D341Med (cell line): ENCODE data around the gene PABPC1L.

Source experiments
- DNase-seq: peaks from one replicate; pipeline ENCODE4 v3.0.0; 2012; ENCODE audit warnings: low spot score

PABPC1L gene

DNA sequence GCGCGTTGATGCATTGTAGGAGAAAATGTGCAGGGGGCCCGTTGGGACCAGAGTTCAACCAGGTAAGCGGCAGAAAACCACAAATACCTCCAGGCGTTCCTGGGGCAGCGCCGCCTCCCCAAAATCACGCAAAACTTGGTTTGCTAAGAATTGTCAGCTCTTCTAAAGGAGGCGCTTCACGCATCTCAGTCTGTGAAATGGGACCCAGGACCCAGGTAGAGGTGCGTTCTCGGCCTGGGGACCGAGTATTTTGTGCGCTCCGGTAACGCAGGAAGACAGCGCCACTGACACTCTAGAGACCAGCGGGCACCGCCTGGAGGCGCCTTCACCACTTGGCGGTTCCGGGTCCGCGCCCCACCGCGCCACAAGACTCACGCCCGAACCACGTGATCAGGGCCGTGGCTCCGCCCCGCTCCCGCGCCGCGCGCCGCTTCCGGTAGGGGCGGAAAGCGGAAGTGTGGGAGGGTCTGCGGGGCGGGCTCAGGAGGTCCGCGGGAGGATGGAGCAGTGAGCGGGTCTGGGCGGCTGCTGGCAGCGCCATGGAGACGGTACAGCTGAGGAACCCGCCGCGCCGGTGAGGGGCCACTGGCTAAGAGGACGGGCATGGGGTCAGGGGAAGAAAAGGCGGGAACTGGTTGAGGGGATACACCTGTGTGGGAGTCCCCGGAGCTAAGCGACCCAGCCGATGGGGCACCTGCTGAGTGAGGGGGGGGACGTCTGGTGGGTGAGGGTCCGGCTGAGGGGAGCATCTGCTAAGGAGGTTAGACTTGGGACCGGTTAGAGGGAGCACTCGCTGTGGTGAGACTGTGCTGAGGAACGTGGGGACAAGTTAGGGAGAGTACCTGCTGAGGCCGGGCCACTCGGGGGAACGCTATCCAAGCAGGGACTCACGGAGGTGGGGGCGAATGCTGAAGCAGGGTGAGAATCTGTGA is 56.4 kb downstream of the PABPC1L start, which contains the start of gene STK4:
Gene STK4 (plus strand): TSS at position 483 of the 932 bp plus-strand sequence. CDS start 57 bp downstream, at position 540.
- DNase-seq = peak; percentile 97

DNA sequence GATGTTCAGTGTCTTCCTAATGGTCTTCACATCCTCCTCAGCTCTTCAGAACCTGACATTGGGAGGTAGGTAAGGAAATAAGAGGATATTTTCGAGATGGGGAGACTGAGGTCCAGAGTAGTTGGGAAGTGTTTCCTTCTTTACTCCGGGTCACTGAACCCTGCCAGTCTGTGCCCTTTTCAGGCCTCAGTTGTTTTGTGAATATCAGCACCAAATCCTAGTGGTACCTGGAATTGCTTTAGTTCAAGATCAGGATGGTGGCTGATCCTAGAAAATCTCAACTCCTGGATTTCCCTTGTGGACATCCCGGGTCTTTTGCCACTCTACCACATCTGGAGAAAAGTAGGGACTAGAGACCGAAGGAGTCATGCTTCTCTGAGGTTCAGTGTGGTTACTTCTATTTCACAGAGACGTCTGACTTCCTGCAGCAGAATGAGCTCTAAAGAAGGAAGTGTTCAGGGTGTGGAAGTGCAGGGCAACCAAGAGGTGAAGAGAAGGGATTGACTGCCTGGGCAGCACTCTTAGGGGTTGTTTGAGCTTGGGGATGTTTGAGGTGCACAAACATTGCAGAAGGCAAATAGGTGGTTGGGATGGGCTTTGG is 57.4 kb downstream of the PABPC1L start:
- no peak for DNase-seq

DNA sequence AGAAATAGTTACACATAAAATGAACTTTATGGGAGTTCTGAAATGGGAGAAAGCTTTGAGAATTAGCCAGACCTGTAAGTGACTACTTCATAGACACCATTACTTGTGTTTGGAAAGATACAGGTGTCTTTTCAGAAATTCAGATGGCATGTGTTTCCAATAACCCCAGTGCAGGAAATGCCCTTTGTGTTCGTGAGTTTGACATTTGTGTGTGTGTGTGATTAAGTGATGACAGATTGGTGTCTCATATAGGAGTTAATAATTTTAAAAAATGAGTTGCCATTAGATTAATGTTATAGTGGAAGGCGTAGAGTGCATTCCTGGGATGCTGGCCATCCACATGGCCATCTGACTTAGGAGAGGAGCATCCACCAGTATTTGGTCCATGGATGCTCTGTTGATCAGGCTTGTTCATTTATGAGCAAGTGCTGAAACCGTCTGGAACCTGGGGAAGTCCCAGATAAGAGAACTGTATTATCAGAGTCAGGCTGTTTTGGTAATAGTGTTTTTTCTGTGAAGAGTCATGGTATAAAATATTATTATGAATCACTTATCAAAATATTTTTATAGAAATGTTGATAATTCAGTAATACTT is 59.5 kb downstream of the PABPC1L start:
- DNase-seq = no peak

DNA sequence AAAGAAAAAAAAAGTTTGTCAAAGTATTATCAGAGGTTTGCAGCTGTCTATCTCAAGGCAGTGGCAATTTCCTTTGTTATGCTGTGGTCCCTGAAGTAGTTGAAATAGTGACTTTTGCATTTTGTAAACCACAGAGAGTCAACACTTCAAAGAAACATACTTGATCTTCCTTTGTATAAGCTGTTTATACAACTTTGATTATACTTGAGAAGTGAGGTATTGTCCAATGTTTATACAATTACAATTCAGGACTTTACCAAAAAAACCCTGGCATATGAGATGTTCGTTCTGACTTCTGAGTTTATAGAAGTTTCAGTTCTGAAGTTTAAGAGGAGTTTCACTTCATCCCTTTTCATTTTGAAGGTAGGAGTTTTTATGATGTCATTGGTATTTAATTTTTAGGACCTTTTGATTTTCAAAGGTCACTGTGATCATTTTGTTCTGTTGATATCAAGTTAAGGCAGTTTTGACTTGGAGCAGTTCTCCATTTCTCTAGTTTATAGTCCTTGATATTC is 60.4 kb downstream of the PABPC1L start:
- no peak for DNase-seq

DNA sequence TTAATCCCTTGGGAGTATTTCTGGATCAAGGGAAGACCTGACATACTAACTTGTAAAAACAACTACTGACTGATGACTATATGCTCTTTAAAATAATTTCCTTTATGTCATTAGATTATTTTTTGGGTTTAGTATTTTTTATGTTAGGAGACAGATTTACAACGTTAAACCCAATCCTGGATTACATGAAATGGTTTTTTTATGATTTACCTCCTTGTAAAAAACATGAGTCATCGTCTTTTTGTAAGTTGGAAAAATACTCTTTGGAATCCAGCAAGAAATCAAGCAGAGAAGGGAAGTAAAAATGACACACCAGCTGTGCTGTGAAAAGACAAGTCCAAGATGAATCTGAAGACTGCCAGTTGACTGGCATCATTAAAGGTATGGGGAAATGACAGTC is 63.2 kb downstream of the PABPC1L start:
- no peak for DNase-seq

DNA sequence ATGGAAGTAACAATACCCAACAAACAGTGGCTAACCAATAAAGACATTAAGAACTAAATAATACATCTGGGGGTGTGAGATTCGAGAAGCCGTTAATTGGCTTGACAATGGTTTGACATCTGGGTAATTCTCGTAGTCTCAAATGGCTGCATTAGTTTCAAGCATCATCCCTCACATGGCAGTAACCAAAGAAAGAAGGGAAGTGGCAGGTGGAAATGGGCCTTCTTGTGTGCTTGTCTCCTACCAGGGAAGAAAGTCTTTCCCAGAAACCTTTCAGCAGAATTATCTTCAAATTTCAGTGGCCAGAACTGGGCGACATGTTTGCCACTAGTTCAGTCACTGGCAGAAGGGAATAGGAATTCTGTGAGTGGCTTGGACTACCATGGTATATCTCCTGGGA is 66.8 kb downstream of the PABPC1L start:
- DNase-seq = no peak

DNA sequence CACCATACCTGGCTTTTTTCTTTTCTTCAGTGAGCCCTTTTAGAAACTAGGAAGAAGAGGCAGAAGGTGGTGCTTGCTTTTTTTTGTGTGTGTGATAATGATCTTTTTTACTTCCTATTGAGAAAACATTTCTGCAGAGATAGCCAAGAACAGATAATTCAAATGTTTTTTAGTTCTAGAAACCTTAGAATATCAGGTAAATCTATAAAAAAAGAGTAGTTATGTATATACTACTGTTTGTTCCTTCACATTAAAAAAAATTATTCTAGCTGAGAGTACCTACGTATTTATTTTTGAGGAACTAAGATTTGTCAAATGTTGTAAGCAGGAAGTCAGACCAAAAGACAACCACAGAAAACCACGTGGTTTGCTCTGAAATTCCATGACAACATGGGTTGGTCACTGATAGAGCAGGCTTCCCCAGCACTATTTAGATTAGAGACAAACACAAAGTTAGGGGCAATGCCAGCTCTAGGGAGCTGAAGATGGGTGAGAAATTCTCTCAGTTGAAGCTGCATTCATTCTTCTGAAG is 69.3 kb downstream of the PABPC1L start:
- DNase-seq = no peak

DNA sequence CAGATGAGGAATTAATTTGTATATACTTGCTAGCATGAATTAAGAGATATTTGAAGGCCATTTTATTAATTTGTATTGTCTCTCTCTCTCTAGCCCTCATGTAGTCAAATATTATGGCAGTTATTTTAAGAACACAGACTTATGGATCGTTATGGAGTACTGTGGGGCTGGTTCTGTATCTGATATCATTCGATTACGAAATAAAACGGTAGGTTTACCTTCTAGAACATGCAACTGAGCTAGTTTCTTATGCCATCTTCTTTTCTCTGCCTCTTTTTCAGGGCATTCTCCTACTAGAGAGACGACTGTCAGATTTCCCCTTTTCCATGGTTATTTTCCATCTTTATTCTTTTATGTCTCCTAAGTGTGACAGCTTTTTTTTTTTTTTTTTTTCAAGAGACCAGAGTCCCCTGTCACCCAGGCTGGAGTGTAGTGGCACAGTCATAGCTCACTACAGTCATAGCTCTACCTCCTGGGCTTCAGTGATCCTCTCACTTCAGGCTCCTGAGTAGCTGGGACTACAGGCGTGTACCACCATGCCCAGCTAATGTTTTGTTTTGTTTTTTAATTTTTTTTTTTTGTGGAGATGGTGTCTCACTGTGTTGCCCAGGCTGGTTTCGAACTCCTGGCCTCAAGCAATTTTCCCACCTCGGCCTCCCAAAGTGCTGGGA is 72.0 kb downstream of the PABPC1L start:
- DNase-seq = no peak

DNA sequence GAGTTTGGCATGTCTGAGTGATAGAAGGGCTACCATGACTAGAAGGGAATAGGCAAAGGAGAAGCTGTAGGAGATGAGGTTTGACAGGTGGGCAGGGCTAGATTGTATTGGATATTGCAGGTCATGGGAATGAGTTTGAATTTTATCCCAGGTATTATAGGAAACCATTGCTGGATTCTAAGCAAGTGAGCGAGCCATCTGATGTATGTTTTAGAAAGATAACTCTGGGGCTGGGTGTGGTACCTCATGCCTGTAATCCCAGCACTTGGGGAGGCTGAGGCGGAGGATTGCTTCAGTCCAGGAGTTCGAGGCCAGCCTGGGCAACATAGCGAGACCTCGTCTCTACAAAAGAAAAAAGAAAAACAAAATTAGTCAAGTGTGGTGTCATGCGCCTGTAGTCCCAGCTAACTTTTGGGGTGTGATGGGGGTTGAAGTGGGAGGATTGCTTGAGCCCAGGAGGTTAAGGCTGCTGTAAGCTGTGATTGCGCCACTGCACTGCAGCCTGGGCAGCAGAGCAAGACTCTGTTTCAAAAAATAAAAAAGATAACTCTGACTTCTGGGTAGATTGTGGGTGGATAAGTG is 73.3 kb downstream of the PABPC1L start:
- no peak for DNase-seq

DNA sequence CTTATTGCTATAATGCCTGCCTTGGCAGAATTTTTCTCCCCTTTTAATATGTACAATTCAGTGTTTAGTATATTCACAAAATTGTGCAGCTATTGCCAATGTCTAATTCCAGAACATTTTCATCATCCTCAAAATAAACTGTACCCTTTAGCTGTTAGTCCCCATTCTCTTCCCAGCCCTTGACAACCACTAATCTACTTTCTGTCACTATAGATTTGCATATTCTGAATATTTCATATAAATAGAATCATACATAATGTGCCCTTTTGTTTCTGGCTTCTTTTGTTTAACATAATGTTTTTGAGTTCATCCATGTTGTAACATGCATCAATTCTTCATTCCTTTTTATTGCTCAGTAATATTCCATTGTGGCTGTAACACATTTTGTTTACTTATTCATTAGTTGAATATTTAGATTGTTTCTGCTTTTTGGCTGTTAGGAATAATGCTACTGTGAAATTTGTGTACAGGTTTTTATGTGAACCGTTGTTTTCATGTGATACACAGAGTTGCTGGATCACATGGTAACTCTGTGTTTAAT is 78.8 kb downstream of the PABPC1L start:
- no peak for DNase-seq
